GM12873 (cell line): ENCODE measurements around the gene LPIN1.

ENCODE experiments used
- TF ChIP-seq, protein P1 (sequence below): IDR thresholded peaks from 2 replicates; pipeline ENCODE4 v1.5.1; 2012; ENCODE audit warnings: low read depth, mild to moderate bottlenecking, moderate library complexity, low read length, control low read depth; ENCODE audit not compliant: insufficient read depth; ENCODE audit errors: missing control alignments

Gene LPIN1

DNA sequence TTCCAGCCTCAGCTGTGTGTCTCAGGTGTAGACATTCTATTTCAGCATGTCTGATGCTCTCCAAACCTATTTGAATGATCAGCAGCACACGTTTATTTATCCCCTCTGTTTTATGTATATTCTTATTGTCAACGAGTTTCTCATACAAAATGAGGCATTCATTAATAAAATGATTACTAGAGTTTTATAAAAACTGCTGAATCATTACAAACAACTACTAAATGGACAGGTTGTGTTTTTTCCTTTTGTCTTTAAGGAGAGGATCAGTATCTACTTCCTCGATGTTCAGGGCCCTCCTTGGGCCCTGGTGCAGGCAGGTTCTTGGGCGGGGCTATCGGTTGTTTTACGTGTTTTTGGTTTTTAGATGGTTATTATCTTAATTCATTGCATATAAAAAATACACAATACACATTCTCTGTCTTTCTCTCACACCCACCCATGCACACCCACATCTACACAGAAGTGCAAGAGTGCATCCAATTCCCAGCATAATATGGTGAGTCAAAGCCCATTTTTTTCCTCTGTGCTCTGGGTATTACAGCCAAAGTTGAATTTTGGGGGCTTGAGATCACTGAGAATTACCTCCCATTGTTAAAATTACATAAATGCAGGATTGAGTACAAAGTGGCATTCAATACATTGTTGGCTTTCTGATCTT lies 24.2 kb downstream of the LPIN1 start:
- TF ChIP-seq, protein P1, sequence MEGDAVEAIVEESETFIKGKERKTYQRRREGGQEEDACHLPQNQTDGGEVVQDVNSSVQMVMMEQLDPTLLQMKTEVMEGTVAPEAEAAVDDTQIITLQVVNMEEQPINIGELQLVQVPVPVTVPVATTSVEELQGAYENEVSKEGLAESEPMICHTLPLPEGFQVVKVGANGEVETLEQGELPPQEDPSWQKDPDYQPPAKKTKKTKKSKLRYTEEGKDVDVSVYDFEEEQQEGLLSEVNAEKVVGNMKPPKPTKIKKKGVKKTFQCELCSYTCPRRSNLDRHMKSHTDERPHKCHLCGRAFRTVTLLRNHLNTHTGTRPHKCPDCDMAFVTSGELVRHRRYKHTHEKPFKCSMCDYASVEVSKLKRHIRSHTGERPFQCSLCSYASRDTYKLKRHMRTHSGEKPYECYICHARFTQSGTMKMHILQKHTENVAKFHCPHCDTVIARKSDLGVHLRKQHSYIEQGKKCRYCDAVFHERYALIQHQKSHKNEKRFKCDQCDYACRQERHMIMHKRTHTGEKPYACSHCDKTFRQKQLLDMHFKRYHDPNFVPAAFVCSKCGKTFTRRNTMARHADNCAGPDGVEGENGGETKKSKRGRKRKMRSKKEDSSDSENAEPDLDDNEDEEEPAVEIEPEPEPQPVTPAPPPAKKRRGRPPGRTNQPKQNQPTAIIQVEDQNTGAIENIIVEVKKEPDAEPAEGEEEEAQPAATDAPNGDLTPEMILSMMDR, result no peak

DNA sequence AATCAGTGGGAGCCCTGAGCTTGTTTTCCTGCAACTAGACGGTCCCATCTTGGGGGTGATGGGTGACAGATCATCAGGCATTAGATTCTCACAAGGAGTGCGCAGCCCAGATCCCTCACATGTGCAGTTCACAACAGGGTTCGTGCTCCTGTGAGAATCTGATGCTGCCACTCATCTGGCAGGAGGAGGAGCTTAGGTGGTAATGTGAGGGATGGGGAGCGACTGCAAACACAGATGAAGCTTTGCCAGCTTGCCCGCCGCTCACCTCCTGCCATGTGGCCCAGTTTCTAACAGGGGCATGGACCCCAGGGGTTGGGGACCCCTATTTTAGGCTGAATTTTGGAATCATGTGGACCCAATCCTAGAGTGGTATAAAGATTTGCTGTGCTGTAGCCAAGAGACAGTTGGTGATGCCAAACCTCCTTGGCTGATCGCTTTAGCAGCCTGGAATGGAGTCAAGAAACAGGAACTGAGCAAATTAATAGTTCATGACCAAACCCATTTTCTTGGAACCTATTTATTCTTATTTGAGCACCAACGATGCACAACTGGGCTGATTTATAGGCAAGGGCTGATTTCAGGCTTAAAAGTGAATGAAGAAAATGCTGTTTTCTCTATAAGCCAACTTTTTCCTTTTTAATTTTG lies 25.7 kb downstream of the LPIN1 start:
- TF ChIP-seq, protein P1, result no peak

- TF ChIP-seq, protein P1, result no peak
These were observed 26.7 kb downstream of the LPIN1 start for GRCh38 chr2:11773111-11773510.

DNA sequence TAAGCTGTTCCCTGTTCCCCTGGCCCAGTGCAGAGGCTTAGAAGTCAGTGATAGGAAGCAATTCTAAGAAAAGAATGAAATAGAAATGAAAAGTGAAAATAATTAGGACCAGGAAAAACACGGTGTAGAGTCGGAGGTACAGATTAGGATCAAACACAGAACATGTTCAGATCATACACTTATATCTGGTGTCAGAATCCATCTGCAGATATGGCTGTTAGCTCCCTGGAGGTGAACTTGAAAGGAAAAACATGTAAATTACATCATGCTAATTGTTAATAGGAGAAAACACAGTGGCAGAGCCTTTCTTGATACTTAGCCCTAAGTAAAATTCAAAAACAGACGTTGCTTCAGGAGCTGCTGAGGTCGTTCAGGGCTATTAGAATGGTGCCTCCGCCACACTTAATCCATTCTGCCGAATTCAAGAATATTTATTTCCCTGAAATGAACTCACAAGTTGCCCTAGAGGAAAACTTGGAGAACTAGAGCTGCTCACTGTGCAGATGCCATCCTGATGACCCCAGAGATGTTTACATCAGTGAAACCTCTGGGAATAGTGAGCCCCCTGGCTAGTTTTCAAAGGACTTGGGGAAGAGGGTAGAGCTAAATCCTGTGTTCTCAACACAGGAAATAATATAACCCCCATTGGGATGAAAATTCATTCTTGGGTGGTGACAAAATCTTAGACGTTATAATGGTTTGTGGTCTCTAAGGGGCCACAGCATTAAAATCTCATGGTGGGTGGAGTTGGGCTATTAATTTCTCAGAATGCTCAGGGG lies 27.5 kb downstream of the LPIN1 start:
- TF ChIP-seq, protein P1, result no peak

DNA sequence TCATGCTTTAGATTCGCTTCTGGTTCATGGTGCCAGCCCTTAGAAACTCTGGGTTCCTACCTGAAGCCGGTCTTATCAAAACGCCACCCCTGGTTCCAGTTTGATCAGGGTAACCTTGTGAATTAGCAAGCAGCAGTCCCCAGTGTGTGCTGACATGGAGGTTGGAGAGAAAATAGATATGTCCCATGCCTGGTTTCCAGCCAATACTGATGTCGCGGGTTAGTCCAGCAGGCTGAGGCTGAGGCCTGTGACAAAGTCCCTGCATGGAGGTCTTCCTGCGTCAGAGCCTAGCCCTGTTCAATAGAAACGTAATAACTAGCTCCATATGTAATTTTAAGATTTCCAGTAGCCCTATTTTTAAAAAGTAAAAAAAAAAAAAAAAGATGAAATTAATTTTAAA lies 28.2 kb downstream of the LPIN1 start:
- TF ChIP-seq, protein P1, result no peak

DNA sequence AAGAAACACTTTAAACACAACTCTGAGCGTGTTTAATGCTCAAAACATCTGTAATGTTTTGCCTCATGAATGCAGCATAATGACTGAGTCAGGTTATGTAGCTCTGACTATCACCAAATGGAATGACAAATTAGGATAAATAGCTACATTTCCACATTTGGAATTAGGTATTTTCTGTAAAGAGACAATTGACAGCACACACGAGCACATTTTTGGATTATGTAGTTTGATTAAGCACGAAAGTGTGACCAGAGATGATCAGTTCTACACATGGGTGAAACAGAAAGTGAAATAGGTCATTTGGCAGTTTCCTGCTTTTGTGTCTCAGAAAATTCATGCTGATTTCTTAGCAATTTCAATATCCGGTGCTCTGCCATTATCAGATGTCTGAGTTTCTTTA lies 29.0 kb downstream of the LPIN1 start:
- TF ChIP-seq, protein P1, result no peak
